ENCODE data around the gene TCEA3. TPM values are rescaled to one million over a fixed set of nuclear protein-coding genes. Genes with fewer than 3 reads are reported as not detected.
A peak's percentile ranks its signal among the peaks of the same experiment; 100 is the strongest.

TCEA3 gene
- total and polyA plus RNA-seq, 7 donors, result 70.2 to 301 (median 195) TPM

DNA sequence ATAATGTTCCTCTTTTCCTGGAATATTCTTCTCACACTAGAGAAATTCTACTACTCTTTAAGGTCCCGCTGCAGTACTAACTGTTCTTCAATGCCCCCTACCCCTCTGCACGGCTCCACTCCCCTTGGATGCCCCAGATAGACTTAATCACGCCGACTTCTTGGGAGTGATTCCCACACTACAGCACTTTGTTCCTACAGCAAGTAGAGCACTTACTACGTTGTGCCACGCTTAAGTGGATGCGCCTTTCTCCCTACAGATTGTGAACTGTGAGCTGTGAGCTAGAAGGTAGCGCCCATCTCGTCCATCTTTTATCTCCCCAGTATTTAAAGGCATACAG is 57.1 kb downstream of the TCEA3 start:
- peaks cover 15 to 49% of the 10 kb centered on the region in 2 donors for H3K36me3 ChIP-seq (ENCODE audit: insufficient read depth in 1 of 2, low read depth in 1 of 2)
- no peaks in the 10 kb centered on the region for H3K27me3 ChIP-seq (ENCODE audit: insufficient read depth in 3 of 3, low read length in 2 of 3)
- peaks cover 36% of the 10 kb centered on the region for H3K4me1 ChIP-seq
- H3K9me3 ChIP-seq, result peaks cover 36% of the 10 kb centered on the region
- TF ChIP-seq, protein P1, sequence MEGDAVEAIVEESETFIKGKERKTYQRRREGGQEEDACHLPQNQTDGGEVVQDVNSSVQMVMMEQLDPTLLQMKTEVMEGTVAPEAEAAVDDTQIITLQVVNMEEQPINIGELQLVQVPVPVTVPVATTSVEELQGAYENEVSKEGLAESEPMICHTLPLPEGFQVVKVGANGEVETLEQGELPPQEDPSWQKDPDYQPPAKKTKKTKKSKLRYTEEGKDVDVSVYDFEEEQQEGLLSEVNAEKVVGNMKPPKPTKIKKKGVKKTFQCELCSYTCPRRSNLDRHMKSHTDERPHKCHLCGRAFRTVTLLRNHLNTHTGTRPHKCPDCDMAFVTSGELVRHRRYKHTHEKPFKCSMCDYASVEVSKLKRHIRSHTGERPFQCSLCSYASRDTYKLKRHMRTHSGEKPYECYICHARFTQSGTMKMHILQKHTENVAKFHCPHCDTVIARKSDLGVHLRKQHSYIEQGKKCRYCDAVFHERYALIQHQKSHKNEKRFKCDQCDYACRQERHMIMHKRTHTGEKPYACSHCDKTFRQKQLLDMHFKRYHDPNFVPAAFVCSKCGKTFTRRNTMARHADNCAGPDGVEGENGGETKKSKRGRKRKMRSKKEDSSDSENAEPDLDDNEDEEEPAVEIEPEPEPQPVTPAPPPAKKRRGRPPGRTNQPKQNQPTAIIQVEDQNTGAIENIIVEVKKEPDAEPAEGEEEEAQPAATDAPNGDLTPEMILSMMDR (IDR thresholded peaks at IDR 0.05), result no peak
- H3K4me3 ChIP-seq, result peak overlapping the region; percentile 89
- 37 to 51% (median 50%) methylated on average over 9 of the region's 9 CpGs for WGBS, 3 donors
- intact Hi-C loops (cut with DNase I), result loop anchor here in 1 of 2 donors (5.0 kb wide), 1 partner anchor 35 kb away; no protein-coding TSS in a partner anchor
- DNase-seq, result no peak
- peak overlapping the region; percentile 98 for H3K27ac ChIP-seq
- ATAC-seq, result no peak

DNA sequence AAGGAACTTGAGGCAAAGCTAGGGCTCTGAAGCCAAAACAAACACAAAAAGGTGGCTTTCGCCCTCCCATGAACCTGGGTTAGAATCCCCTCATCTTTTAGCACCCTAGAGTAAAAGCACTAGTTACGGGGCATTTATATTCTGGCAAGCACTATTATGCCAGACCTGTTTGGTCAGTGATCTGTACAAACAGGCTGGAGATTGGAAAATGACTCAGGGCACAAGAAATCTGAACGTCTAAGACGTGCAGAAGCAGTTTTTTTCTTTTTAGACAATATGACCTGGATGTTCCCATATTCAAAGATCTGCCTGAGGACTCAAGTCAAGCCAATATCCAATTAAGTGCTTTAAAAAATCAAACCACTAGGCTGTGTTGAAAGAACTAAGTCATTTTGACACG is 58.0 kb downstream of the TCEA3 start:
- H3K9me3 ChIP-seq, result peaks cover 44% of the 10 kb centered on the region
- ATAC-seq (no peak), DNase-seq (no peak)
- H3K27me3 ChIP-seq (ENCODE audit: insufficient read depth in 3 of 3, low read length in 2 of 3), result no peaks in the 10 kb centered on the region
- no peak overlapping the region for H3K27ac ChIP-seq
- TF ChIP-seq, protein P1 (IDR thresholded peaks at IDR 0.05), result no peak
- peak overlapping the region; percentile 89 for H3K4me3 ChIP-seq
- H3K36me3 ChIP-seq (ENCODE audit: insufficient read depth in 1 of 2, low read depth in 1 of 2), result peaks cover 24 to 57% of the 10 kb centered on the region in 2 donors
- peaks cover 28% of the 10 kb centered on the region for H3K4me1 ChIP-seq
- intact Hi-C loops (cut with DNase I), result loop anchor here in 1 of 2 donors (5.0 kb wide), 1 partner anchor 36 kb away; no protein-coding TSS in a partner anchor
- 70 to 86% (median 72%) methylated on average over 5 of the region's 5 CpGs for WGBS, 3 donors

DNA sequence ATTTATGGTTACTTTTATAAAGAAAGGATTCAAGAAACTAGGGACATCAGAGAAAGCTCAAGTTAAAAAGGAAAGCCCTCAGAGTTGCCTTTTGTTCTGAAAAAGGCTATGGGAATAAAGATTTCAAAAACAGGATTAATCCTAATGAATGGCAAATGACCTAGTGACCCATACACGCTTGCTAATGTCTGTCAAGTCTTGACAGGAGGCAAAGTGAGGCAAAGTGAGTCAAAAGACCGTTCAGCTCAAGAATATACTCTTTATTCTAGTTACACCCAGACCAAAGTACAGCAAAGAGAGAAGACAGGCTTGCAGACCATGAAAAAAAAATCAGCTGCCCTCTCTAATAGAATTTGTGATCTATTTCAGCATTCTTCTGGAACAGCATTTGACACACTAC is 58.4 kb downstream of the TCEA3 start:
- H3K4me3 ChIP-seq, result peak overlapping the region; percentile 3
- WGBS, 3 donors, result 78 to 92% (median 90%) methylated on average over 2 of the region's 2 CpGs
- peaks cover 28 to 61% of the 10 kb centered on the region in 2 donors for H3K36me3 ChIP-seq (ENCODE audit: insufficient read depth in 1 of 2, low read depth in 1 of 2)
- ATAC-seq (no peak), DNase-seq (no peak)
- H3K4me1 ChIP-seq, result peaks cover 24% of the 10 kb centered on the region
- H3K27me3 ChIP-seq (ENCODE audit: insufficient read depth in 3 of 3, low read length in 2 of 3), result no peaks in the 10 kb centered on the region
- TF ChIP-seq, protein P1 (IDR thresholded peaks at IDR 0.05), result no peak
- peaks cover 49% of the 10 kb centered on the region for H3K9me3 ChIP-seq
- intact Hi-C loops (cut with DNase I), result loop anchor here in 1 of 2 donors (5.0 kb wide), 1 partner anchor 36 kb away; no protein-coding TSS in a partner anchor
- H3K27ac ChIP-seq, result no peak overlapping the region

DNA sequence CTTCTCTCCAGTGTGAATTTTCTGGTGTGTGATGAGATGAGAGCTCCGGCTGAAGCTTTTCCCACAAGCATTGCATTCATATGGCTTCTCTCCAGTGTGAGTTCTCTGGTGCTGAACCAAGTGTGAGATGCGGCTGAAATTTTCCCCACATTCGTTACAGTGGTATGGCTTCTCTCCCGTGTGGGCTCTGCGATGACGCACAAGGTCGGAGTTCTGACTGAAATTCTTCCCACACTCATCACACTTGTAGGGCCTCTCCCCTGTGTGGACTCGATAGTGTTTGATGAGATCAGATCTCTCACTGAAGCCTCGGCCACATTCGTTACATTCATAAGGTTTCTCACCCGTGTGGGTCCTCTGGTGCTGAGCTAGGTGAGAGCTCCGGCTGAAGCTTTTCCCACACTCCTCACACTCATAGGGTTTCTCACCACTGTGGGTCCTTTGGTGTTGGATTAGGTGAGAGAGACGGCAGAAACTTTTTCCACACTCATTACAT is 62.3 kb downstream of the TCEA3 start:
- intact Hi-C loops (cut with DNase I), result no loop called here
- Histone ChIP-seq H3K27ac (no peak overlapping the region), H3K4me3 (no peak overlapping the region), H3K27me3 (ENCODE audit: insufficient read depth in 3 of 3, low read length in 2 of 3) (no peaks in the 10 kb centered on the region), H3K36me3 (ENCODE audit: insufficient read depth in 1 of 2, low read depth in 1 of 2) (peaks cover 41 to 79% of the 10 kb centered on the region in 2 donors), H3K9me3 (peaks cover 75% of the 10 kb centered on the region), H3K4me1 (peaks cover 4% of the 10 kb centered on the region)
- DNase-seq, result no peak
- WGBS, 3 donors, result 98 to 99% (median 98%) methylated on average over 13 of the region's 13 CpGs
- peak in 1 of 4 donors; percentile 35 for ATAC-seq
- TF ChIP-seq, protein P1 (IDR thresholded peaks at IDR 0.05), result no peak

Measured in psoas muscle (tissue), 8 donors.